Superior temporal gyrus (tissue), 1 donor: ENCODE data around the gene JOSD1.
A peak's percentile ranks its signal among the peaks of the same experiment; 100 is the strongest.

Experiments
- DNase-seq: peaks from one replicate; pipeline ENCODE4 v3.0.0-alpha.2; 2016; ENCODE audit errors: extremely low spot score

Gene JOSD1

DNA sequence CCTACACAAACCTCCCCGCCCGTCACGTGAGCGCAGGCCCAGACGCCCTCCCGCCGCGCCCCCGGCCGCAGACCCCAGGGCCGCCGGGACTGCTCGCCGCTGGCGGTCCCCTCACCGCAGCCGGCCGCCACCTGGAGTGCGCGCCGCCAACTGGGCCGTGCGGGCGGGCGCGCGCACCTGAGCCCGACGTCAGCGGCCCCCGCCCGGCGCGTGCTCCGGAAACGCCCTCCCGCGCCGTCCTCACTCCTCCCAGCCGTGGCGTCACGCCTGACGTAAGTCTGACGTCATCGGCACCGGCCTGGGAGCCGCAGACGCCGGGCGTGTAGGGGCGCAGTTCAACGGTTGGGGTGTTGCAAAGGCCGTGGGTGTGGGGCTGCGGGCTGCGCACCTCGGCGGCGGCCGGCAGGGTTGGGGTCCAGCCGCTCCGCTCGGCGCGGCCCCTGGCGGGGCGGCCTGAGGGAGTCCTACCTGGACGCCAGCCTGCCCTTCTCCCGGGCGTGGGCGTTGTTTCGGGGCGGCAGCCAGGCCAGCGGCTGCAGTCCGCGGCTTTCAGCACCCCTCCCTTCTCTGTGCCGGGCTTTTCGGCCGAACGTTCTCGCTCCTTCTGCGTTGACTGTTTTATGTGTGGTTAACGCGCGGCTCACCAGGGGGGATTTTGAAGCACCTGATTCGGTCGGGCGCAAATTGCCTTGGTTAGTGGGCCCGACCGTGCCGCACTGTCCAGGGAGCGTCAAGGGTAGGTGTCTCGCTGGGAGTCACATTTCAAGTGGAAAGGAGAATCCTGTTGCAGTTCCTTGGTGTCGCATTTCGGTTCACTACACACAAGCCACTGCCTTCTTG lies at the start of gene JOSD1:
JOSD1 (minus strand) TSS at position 155 of the 840 bp plus-strand sequence. CDS start 956 bp downstream, outside the sequence.
- DNase-seq = peak; percentile 93

DNA sequence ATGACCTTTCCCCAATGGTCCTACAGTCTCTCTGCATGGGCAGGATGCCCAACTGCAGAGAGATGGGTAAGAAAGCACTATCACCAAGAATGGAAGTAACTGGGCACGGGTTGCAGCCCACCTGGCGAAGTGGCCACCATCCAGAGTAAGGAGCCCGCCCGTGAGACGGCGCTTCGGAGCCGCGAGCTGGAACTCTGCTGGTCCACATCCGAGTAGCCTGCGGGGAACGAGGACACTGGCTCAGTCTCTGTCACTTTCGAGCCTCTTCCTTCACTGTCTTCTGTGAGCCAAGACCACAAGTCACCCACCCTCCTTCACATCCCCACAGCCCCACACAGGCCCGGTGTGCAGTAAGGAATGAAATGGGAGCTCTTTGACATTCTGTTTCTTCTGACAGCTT lies 49.4 kb upstream of the JOSD1 start:
- DNase-seq = no peak

DNA sequence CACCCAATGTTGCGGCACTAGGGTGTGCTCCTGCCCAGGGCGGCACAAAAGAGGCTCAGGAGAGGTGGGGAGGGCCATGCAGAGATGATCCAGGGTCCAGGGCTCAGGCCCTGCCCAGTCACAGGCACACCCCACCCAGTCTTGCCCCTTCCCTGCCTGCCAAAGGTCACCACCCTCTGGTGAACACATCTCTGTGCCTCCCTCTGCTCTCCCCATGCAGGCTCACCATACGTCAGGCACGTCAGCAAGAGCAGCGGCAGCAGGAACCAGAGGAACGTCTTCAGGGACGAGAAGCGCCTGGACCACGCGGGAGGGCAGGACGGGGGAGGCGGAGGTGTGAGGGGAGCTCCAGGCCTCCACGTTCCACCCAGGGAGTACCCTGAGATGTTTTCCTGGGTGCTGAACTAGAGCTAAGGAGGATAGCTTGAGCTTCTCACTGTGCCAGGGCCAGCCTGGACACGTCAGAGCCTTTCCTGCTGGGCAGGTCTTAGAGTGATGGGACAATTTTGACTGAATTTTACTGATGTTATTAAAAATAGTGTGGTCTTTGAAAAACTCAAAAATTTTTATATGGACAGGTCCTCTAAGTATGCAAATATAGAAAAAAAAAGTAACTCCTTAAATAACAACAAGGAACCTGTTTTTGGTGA lies 47.9 kb upstream of the JOSD1 start:
- peak; percentile 10 for DNase-seq

DNA sequence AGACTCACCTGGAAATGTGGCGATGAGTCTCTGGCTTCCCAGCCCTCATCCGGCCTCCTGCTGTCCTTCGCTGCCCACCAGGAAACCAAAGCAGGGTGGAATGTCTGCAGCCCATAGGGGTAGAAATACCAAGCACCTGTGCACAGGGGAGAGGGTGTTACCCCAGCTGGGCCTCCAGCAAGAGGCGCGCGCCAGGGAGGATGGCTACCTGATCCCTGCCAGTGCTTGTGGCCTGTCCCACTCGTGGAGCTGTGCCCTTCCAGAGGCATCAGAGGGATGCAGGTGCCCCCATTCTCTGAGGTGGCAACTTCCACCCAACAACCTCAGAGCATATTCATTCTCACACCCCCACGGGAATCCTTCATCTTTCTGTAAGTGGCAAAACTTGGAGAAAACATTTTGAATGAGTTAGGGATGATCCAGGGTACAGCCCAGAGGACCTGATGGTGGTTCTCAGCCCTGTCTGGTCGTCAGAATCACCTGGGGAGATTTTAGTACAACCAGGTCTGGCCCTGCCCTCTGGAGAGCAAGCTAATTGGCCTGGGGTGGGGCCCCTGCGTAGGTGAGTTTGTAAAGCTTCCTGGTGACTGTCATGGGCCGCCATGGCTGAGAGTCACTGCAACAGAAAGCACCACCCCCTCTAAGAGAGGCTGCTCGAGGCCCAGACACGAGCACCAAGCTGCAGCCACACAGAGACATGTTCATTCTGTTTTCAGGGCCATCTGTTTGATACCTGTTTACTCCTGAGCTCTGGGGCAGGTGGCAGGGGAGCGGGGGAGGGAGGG lies 45.1 kb upstream of the JOSD1 start:
- no peak for DNase-seq

DNA sequence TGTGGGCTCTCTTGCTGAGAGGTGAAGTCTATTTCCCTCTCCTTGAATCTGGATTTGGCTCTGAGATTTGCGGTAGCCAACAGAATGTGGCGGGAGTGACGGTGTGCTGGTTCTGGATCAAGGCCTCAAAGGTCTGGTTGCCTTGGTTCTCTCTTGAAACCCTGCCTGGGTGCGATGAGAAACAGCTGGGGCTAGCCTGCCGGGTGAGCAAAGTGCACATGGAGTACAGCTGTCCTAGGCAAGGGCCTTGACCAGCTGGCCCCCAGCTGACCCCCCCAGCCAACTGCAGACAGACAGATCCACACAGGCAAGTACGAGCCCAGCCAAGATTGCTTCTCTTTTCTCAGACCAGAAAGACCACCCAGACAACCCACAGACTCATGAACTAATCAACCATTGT lies 44.2 kb upstream of the JOSD1 start:
- DNase-seq = no peak

DNA sequence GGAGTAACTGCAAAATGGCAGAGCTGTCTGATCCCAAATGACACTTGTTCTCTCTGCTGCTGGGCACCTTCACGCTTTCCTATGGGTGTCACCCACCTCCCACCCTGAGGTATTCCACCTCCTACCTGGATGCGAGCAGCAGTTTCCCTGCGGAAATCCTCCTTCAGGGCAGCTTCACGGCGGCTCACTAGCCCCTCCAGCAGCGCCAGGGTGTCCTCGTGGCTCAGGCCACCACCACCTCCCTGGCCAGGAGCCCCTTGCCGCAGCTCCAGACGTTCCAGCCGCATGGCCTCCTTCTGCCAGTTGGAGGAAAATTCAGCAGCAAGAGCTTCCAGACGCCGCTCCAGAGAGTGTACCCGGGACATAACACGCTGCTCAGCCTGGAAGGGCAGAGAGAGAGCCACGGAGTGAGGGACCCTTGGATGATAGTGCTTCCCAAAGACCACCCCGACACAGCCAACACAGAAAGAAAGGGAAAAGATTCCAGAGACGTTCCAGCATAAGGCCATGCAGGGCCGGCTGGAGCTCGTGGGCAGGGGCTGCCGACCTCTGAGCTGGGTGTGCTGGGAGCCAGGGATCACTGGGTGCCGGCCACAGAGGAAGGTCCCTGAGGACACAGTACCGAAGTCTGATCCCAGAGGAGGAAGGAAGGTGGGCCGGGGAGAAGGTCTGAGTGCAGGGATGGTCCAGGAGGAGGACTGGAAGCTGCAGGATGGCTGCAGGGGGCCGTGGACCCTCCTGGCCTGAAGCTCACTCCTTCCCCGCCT lies 41.6 kb upstream of the JOSD1 start:
- DNase-seq = no peak

DNA sequence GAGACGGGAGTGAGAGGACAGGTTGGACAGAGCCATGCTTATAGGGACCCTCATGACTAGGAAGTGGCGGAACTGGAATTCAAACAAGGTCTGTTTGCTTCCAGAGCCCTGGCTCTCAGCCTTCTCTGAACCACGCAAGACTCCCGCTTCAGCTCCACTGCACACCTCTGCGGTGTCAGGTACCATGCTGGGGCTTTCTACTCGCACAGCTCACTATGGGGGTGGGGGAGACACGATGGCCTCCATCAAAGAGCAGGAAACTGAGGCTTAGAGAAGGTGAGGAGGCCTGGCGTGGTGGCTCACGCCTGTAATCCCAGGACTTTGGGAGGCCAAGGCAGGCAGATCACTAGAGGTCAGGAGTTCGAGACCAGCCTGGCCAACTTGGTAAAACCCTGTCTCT lies 40.8 kb upstream of the JOSD1 start:
- no peak for DNase-seq

DNA sequence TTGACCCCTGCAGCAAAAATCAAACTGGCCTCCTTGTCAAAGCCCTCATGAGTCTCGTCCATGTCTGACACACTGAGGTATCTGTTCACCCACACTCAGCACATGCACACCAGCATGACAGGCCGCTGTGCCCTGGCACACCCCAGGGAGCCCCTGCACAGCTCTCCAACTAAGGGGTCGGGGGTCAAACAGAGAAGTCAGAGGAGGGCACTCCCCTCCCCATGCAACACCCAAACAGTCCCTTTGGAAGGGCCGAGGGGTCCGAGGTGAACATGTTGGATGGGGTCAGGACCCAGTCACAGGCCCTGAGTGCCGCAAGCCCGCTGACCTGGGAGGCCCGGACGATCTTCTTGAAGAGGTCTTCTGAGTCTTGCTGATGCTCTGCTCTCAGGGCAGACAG lies 40.4 kb upstream of the JOSD1 start:
- DNase-seq = no peak

DNA sequence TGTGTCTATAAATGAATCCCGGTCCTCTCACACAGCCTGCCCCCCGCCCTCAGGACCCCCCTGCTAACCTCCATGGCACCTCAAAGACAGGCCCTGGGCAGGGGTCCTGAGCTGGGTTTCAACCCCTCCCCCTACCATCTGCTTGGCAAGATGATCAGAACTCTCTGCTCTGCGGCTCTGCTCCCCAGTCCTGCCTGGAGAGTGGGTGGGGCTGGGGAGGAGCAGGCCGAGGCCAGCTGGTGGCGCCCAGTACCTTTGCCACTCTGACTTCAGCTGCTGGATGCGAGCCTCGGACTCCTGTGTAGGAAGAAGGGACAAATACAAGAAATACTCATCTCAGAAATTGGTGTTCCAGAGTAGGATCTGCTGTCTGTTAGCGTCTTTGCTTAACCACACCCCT lies 40.0 kb upstream of the JOSD1 start:
- DNase-seq = peak; percentile 10

DNA sequence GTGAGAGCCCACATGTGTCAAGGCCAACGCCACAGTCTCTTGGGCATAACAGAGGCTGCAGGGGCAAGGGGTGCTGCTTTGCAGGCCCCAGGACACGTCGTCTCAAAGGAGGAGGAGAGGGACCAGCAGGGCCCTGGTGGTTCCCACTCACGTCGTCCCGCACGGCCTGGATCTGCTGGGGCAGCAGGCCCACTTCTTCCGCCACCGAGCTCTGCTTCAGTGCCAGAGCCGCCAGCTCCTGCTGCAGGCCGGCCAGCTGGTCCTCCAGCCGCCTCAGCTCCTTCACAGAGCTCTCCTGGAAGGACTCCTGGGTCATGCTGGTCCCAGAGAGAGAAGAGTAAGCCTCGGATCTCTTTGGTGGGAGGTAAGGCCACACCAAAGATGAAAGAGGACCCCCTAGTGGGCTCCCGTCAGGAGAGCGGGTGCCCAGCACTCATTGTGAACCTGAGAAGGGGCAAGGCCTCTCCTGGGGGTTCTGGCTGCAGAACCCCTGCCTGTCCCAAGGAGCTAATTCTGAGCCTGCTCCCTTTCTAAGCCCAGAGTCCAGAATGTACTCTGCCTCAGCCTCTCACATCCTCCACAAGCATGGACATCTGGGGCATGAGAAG lies 39.5 kb upstream of the JOSD1 start:
- peak; percentile 22 for DNase-seq

DNA sequence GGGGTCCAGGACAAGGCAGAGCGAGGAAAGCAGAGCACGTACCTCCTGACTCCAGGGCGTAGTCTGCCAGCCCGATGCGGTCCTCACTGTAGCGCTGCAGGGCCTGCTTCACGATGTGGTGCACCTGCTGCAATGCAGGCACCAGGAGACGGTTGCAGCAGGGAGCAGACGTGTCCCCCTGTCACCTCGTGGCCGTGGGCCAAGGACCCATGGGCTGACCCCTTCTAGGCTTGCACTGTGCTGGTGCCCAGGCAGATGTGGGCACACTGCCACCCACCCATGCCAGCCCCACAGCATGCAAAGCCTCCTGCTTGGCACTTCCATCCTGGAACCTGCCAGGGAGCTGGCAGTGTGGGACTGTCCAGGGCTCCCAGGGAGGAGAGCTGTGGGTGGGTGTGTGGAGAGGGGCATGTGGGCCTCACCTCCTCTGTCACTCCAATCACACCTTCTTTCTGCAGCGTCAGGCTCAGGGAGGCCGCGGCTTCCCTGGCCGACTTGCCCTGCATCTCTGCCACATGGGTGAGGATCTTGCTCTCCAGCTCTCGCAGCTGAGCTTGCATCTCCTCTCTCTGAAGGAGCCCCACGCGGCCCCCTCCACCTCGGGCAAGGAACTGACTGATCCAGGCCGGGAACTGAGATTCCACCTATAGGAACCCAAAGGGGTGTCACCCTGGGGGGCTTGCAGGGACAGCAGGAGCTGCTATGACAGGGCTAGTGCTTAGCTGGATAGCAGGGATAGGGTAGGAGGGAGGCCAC lies 38.7 kb upstream of the JOSD1 start:
- DNase-seq = peak; percentile 8

DNA sequence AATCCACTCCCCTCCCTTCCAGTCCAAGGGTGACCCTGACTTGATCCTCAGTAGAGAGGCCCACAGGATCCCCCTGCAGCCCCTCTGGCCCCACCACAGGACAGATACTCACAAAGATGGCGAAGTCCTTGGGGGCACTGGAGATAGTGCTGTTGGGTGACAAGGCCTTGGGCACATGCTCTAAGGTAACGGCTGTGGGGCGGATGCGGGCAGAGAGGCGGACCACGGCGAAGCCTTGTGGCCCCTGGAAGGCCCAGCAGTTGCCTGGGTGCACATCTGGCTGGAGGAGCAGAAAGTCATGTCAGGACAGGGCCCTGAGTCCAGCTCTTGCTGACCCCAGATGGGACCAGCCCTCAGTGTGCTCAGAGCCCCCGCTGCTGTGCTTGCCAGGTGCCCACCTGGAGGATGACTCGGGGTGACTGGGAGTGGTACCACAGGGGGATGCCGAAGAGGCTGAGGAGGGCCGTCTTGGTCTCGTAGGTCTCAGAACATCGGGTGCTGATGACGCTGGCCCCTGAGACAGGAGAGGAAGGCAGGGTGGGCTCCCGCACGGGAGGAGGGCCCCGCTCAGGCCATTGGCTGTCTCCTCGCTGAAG lies 37.8 kb upstream of the JOSD1 start:
- no peak for DNase-seq

DNA sequence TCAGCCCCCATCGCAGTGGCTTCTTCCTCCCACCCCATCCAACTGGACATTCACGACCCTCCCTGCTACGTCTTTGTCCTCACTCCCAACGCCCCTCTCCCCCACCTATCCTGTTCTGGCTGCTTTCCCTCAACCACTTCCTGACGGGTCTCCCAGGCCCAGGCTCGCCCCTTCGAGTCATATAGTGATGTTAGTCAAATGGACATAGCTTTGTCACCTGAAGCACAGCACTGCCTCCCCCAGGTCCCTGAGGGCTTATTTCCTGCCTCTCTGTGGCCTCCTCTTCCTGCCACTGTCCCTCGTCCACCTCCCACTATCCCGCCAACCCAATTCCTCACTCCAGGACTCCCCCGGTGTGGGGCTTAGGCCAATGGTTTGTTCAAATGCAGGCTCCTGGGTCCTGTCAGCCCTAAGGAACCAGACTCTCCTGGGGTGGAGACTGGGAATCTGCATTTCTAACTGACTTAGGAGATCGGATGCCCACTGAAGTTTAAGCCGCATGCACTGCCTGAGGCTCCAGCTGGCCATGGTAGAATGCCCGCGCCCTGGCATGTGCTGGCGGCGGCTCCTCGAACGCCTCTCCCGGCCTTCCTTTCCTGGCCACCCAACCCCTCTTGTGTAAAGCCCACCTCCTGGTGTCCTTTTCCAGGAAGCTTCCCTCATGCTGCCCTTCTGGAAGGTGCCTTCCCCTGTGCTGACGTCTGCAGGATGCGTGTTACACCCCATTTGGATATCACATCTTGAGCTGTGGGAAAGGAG lies 36.7 kb upstream of the JOSD1 start:
- DNase-seq = no peak

DNA sequence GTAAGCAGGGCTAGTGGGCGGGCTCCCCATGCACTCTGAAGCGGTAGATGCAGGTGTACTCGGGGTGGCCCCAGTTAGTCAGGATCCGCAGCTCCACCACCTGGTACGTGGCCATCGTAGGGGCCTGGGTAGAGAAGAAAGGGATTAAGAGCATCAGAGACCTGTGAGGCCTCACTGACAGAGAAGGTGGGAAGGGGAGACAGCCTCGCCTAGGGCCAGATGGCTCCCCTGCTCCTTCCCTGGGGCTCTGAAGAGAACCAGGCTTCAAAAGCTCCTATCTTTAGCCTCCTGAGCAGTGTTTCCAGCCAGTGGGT lies 35.5 kb upstream of the JOSD1 start:
- no peak for DNase-seq

DNA sequence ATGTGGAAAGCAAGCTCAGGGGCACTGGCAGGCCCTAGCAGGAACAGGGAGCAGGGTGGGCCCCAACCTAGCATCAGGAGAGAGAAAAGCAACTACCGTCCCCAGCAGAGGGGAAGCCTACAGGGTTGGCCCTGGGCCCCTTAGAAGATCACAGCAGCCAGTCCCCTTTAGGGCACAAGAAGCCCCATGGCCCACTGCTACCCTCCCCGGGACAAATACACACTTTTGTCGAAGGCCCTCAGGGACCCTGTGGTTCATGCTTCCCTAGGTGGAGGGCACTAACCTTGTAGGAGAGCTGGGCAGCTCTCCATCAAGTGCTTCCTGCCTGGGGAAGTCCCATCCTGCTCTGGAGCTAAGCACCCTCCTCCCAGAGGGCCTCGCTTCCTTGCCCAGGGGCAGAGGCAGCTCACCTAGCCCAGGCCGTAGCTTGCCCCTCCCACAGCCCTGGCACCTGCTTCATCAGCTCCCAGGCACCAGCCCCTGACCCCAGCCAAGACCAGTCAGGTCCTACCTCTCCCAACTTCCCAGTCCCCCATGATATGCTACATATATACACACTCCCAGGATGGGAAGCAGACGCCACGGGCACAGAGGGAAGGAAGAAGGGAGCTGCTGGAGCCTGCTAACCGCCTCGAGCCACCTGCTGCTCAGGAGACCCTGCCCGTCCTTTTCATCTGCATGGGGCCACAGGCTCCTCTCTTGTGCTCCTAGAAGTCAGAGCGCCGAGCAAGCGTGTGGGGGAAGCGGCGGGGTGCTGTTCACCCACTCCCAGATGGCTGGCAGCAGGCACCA lies 34.9 kb upstream of the JOSD1 start:
- DNase-seq = no peak

DNA sequence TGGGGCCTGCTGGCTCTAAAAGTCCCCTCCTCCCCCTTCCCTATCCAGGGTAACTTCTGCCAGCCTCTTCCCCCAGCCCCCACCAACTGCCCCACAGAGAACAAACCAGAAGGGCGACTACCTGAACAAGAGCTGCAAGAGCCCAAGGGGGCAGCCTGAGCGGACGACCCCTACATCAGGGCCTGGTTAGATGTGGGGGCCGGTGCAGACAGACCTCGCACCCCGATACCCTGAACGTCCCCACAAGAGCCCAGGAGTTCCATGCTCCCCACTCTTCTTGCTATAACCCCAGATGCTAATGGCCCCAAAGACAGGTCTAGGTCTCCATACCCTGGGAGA lies 34.4 kb upstream of the JOSD1 start:
- DNase-seq = no peak

DNA sequence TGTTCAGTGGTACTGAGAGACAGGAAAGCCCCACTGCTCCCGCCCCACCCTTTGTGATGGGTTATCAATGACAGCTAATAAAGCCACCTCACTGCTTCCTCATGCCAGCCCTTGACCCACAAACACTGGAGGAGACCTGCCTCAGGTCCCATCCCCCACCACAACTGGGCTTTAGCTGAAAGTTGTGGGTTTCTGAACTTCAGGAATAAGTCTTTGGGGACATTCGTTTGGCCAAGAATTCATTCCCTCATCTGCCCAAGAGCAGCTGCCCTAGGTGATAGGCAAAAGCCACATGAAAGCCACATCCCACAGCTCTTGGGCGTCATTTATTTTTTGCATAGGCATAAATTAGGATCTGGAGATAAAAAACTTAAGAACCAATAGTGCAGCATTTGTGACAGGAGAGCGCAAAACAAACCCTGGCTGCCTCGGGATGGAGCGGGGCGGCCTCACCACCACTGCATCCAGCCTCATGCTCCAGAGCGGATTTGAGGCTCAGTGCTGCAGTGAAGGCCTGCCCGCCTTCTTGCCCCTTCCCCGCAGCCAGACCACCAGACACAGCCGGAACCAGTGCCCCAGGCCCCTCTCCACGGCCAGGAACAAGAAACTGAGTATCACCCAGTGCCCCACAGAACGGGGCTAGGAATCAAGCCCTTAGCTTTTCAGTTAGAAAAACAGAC lies 33.8 kb upstream of the JOSD1 start:
- no peak for DNase-seq

DNA sequence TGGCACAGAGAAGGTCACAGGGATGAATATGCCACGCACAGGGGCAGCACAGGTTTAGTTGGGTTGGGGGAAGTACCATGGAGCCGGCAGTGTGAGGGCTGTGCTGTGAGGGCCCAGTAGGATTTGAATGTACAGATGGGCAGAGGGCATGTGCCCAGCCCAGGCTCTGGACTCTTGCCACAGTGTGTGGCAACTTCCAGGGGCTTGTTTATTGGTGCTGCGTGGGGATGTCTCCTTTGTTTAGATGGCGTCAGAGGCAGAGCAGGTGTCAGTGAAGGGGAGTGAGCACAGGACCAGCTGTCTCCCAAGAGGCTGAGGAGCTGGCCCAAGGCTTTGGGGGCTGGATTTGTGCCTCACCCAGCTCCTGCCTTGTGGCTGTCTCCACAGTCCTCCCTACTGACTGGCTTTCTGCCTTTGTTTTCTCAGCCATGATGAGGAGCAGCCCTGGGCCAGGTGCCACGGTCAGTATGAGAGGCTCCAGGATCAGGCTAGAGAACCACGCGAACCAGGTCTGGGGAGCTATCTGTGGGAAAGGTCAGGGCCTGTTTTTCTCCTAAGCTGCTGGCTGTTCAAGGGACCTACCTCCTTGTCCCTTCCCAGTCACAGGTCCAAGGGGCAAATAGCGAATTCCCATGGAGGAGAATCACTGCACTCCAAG lies 33.1 kb upstream of the JOSD1 start:
- peak; percentile 94 for DNase-seq
